CD14-positive monocyte (primary cell): Measurements from ENCODE around the gene HYDIN. TPM values are rescaled to one million over a fixed set of nuclear protein-coding genes. Genes with fewer than 3 reads are reported as not detected.
"Not testable (repeated sequence)": the region's sequence is repeated elsewhere in the genome, so short reads cannot be mapped to it uniquely, and the experiment has no call there.

Experiments used
- DNase-seq, 3 donors: peaks; one replicate each; pipeline ENCODE4 v3.0.0-alpha.2; 2011 to 2022
- H2AFZ ChIP-seq: 2 replicates; pipeline ENCODE4 v1.6.0; 2012; ENCODE audit warnings: mild to moderate bottlenecking, low read depth, low read length, inconsistent platforms; ENCODE audit not compliant: insufficient read depth, poor library complexity, severe bottlenecking
- H3K27ac ChIP-seq, 2 donors: 1 replicate in 1 of 2; 2 replicates in 1 of 2; pipeline ENCODE4 v1.5.1; 2012 to 2013; ENCODE audit warnings: low read length in 2 of 2, control low read depth in 1 of 2, inconsistent platforms in 1 of 2, low read depth in 1 of 2, mild to moderate bottlenecking in 1 of 2
- H3K27me3 ChIP-seq, 2 donors: one replicate each; pipeline versions ENCODE4 v1.6.0 to v1.6.1; 2011 to 2013; ENCODE audit warnings: low read length in 2 of 2; ENCODE audit not compliant: control insufficient read depth in 2 of 2, insufficient read depth in 2 of 2
- H3K36me3 ChIP-seq, 2 donors: replicated peaks in 1 of 2; 1 replicate in 1 of 2; 2 replicates in 1 of 2; pipeline versions ENCODE4 v1.5.1 to v1.6.1; 2012 to 2013; ENCODE audit warnings: low read length in 2 of 2, control low read depth in 1 of 2, inconsistent platforms in 1 of 2, mild to moderate bottlenecking in 1 of 2; ENCODE audit not compliant: insufficient read depth in 2 of 2, control insufficient read depth in 1 of 2
- H3K4me1 ChIP-seq, 2 donors: 1 replicate in 1 of 2; 2 replicates in 1 of 2; pipeline versions ENCODE4 v1.5.1 to v1.6.1; 2012 to 2013; ENCODE audit warnings: low read length in 2 of 2, control low read depth in 1 of 2, inconsistent platforms in 1 of 2, mild to moderate bottlenecking in 1 of 2, moderate library complexity in 1 of 2; ENCODE audit not compliant: insufficient read depth in 2 of 2, control insufficient read depth in 1 of 2
- H3K4me2 ChIP-seq: replicated peaks from 2 replicates; pipeline ENCODE3; 2012; ENCODE audit warnings: low read length, moderate library complexity, mild to moderate bottlenecking; ENCODE audit not compliant: poor library complexity, severe bottlenecking; ENCODE audit errors: extremely low read depth
- H3K4me3 ChIP-seq, 3 experiments: fragments of 200-600 bp in 1 of 3; sonication (generic) in 1 of 3; replicated peaks in 1 of 3; 1 replicate in 2 of 3; 2 replicates in 1 of 3; pipeline ENCODE4 v1.5.1; 2011 to 2013; ENCODE audit warnings: low read length in 3 of 3, mild to moderate bottlenecking in 3 of 3, control low read depth in 2 of 3, low read depth in 2 of 3, inconsistent platforms in 1 of 3, moderate library complexity in 1 of 3
- H3K79me2 ChIP-seq: 2 replicates; pipeline ENCODE4 v1.6.0; 2012; ENCODE audit warnings: mild to moderate bottlenecking, control low read depth, inconsistent platforms, low read length, moderate library complexity; ENCODE audit not compliant: insufficient read depth
- H3K9ac ChIP-seq: 2 replicates; pipeline ENCODE4 v1.6.0; 2017; ENCODE audit warnings: low read length, mild to moderate bottlenecking; ENCODE audit not compliant: insufficient read depth, poor library complexity, severe bottlenecking
- H3K9me3 ChIP-seq, 2 donors: replicated peaks in 1 of 2; 1 replicate in 1 of 2; 2 replicates in 1 of 2; pipeline versions ENCODE4 v1.5.1 to v1.6.1; 2012 to 2013; ENCODE audit warnings: low read length in 2 of 2, control low read depth in 1 of 2; ENCODE audit not compliant: control insufficient read depth in 1 of 2, insufficient read depth in 1 of 2
- H4K20me1 ChIP-seq: 2 replicates; pipeline ENCODE4 v1.6.0; 2012; ENCODE audit warnings: mild to moderate bottlenecking, low read length, control low read depth, moderate library complexity; ENCODE audit not compliant: insufficient read depth
- H3K27ac Mint-ChIP-seq, 7 donors: one replicate each; pipeline ENCODE4 v1.8.0; 2020; ENCODE audit warnings: mild to moderate bottlenecking in 7 of 7, mixed read lengths in 7 of 7, moderate library complexity in 6 of 7, inconsistent platforms in 2 of 7
- H3K27me3 Mint-ChIP-seq, 3 donors: one replicate each; pipeline ENCODE4 v1.8.0; 2021 to 2022; ENCODE audit warnings: low read depth in 3 of 3, mild to moderate bottlenecking in 3 of 3, mixed read lengths in 3 of 3, moderate library complexity in 3 of 3, inconsistent platforms in 1 of 3
- H3K36me3 Mint-ChIP-seq, 2 donors: one replicate each; pipeline ENCODE4 v1.8.0; 2020; ENCODE audit warnings: mixed read lengths in 2 of 2, inconsistent platforms in 1 of 2, mild to moderate bottlenecking in 1 of 2
- H3K4me1 Mint-ChIP-seq: one replicate; pipeline ENCODE4 v1.8.0; 2020; ENCODE audit warnings: mild to moderate bottlenecking, mixed read lengths
- H3K4me3 Mint-ChIP-seq, 2 donors: one replicate each; pipeline ENCODE4 v1.8.0; 2020; ENCODE audit warnings: mild to moderate bottlenecking in 2 of 2, mixed read lengths in 2 of 2, moderate library complexity in 1 of 2
- H3K9me3 Mint-ChIP-seq, 7 donors: one replicate each; pipeline ENCODE4 v1.8.0; 2020 to 2022; ENCODE audit warnings: mixed read lengths in 7 of 7, mild to moderate bottlenecking in 6 of 7, moderate library complexity in 6 of 7, inconsistent platforms in 2 of 7
- WGBS: methylation state at CpG from one replicate; pipeline ENCODE4 v1.1.5; 2013; ENCODE audit warnings: missing lambda C conversion rate; ENCODE audit not compliant: insufficient coverage; 5-methylcytosine and 5-hydroxymethylcytosine counted together
- intact Hi-C, 2 donors: fragments of 100-400 bp; cut with micrococcal nuclease; formaldehyde crosslinking; loops; one replicate each; pipeline versions ENCODE4 v1.15.0 to v1.15.1; 2023
- polyA plus RNA-seq, 3 donors: library from polyadenylated mRNA; depleted of rRNA in 1 of 3; unstranded in 2 of 3; stranded (reverse) in 1 of 3; fragments of 300-500 nt in 2 of 3; fragments of >200 nt in 1 of 3; fragmentation: Illumina TruSeq in 2 of 3; gene quantifications; 1 replicate in 2 of 3; 2 replicates in 1 of 3; pipeline ENCODE4 v1.2.3, GENCODE V29; 2012 to 2021

HYDIN gene
- polyA plus RNA-seq, 3 donors = not detected

- no CpG with 5 or more reads among the region's 3 CpGs for WGBS
- DNase-seq, H3K27me3 Mint-ChIP-seq, H3K9me3 ChIP-seq, H4K20me1 ChIP-seq, H3K27ac ChIP-seq, H2AFZ ChIP-seq, H3K4me3 Mint-ChIP-seq, H3K4me1 ChIP-seq, H3K79me2 ChIP-seq, H3K36me3 ChIP-seq, H3K4me3 ChIP-seq, H3K27ac Mint-ChIP-seq, H3K9ac ChIP-seq, intact Hi-C loops, H3K27me3 ChIP-seq, H3K36me3 Mint-ChIP-seq, H3K4me2 ChIP-seq, H3K4me1 Mint-ChIP-seq, H3K9me3 Mint-ChIP-seq: not testable (repeated sequence)
These were observed 120.0 kb downstream of the HYDIN start for GRCh38 chr16:71110565-71110964.

- H3K27me3 ChIP-seq, H3K9me3 ChIP-seq, H3K27me3 Mint-ChIP-seq, DNase-seq, H3K27ac ChIP-seq, H3K27ac Mint-ChIP-seq, H3K4me3 Mint-ChIP-seq, H3K9me3 Mint-ChIP-seq, H3K79me2 ChIP-seq, H3K36me3 ChIP-seq, H3K4me1 Mint-ChIP-seq, H3K4me2 ChIP-seq, intact Hi-C loops, H4K20me1 ChIP-seq, H3K36me3 Mint-ChIP-seq, H3K4me3 ChIP-seq, H3K9ac ChIP-seq, H2AFZ ChIP-seq, H3K4me1 ChIP-seq: not testable (repeated sequence)
- no CpG with 5 or more reads among the region's 3 CpGs for whole genome bisulfite sequencing
These were observed 120.8 kb downstream of the HYDIN start for GRCh38 chr16:71109656-71110208.

- not testable (repeated sequence) for H3K4me3 Mint-ChIP-seq, H3K27ac Mint-ChIP-seq, H3K27me3 Mint-ChIP-seq
These were observed 124.6 kb downstream of the HYDIN start for GRCh38 chr16:71105881-71106280.

GRCh38 chr16:71083573-71083972 lies 146.9 kb downstream of the HYDIN start:
- H3K27ac Mint-ChIP-seq, H3K4me1 Mint-ChIP-seq, DNase-seq, H3K4me3 Mint-ChIP-seq, H3K36me3 ChIP-seq, H3K4me3 ChIP-seq, H3K4me1 ChIP-seq, H3K27me3 Mint-ChIP-seq, H3K79me2 ChIP-seq, intact Hi-C loops, H3K4me2 ChIP-seq, H3K9ac ChIP-seq, H3K9me3 ChIP-seq, H3K27ac ChIP-seq, H4K20me1 ChIP-seq, H3K27me3 ChIP-seq, H2AFZ ChIP-seq, H3K9me3 Mint-ChIP-seq, H3K36me3 Mint-ChIP-seq: not testable (repeated sequence)
- WGBS = no CpG with 5 or more reads among the region's 6 CpGs

More at GRCh38 chr16:71105881-71106280, 124.6 kb downstream of the HYDIN start:
- H3K27ac ChIP-seq, H3K27me3 ChIP-seq, H3K4me2 ChIP-seq, H3K4me1 Mint-ChIP-seq, H3K9me3 Mint-ChIP-seq, H2AFZ ChIP-seq, DNase-seq, H3K9ac ChIP-seq, H3K36me3 ChIP-seq, H3K79me2 ChIP-seq, intact Hi-C loops, H3K4me3 ChIP-seq, H3K9me3 ChIP-seq, H4K20me1 ChIP-seq, H3K4me1 ChIP-seq, H3K36me3 Mint-ChIP-seq: not testable (repeated sequence)
